Panc1 (cell line): ENCODE results near the gene MYO18A. TPM values are rescaled to one million over a fixed set of nuclear protein-coding genes. Genes with fewer than 3 reads are reported as not detected.

Experiments
- ATAC-seq: fragments of 200-7000 bp; cut with Tn5 transposase; 2 replicates; pipeline ENCODE4 v1.9.1; 2020; ENCODE audit warnings: mild to moderate bottlenecking, moderate library complexity
- BruUV-seq: library from RNA; stranded (reverse); fragments of 400-500 nt; replicated peaks from 2 replicates; lab custom pipeline; 2021; lab: Mats Ljungman, UMichigan
- CTCF ChIA-PET: fragments of 300-600 bp; sonication (Branson Sonifier 250); formaldehyde crosslinking; loops from one replicate; lab custom pipeline; 2022; ENCODE audit warnings: antibody characterized with exemption; lab: Charles Lee
- POLR2A ChIA-PET: fragments of 300-600 bp; sonication (Branson Sonifier 250); formaldehyde crosslinking; loops from one replicate; lab custom pipeline; 2022; ENCODE audit warnings: antibody characterized with exemption; lab: Charles Lee
- DNase-seq: peaks from one replicate; pipeline ENCODE4 v3.0.0-alpha.2; 2010; ENCODE audit warnings: low read depth, low spot score
- H3K27ac ChIP-seq: 2 replicates; pipeline ENCODE4 v1.5.1; 2011; ENCODE audit warnings: mild to moderate bottlenecking, low read length, inconsistent platforms
- H3K27me3 ChIP-seq: fragments of 200-500 bp; sonication (Bioruptor generic); 2 replicates; pipeline ENCODE4 v1.6.0; 2014; ENCODE audit warnings: low read length, inconsistent platforms; ENCODE audit not compliant: control insufficient read depth, insufficient read depth
- H3K36me3 ChIP-seq: fragments of 200-500 bp; sonication (Bioruptor generic); 2 replicates; pipeline ENCODE4 v1.5.1; 2014; ENCODE audit warnings: inconsistent platforms, mild to moderate bottlenecking, low read length, moderate library complexity; ENCODE audit not compliant: control insufficient read depth, insufficient read depth
- H3K4me1 ChIP-seq: 2 replicates; pipeline ENCODE4 v1.5.1; 2011; ENCODE audit warnings: inconsistent platforms, mild to moderate bottlenecking, low read length, moderate library complexity; ENCODE audit not compliant: control insufficient read depth, insufficient read depth
- H3K4me3 ChIP-seq, 2 experiments: 2 replicates each; pipeline ENCODE4 v1.5.1; 2011 to 2012; ENCODE audit warnings: low read depth in 2 of 2, low read length in 2 of 2, mild to moderate bottlenecking in 2 of 2, inconsistent platforms in 1 of 2, moderate library complexity in 1 of 2
- H3K9me3 ChIP-seq: fragments of 200-500 bp; sonication (Bioruptor generic); 2 replicates; pipeline ENCODE4 v1.5.1; 2014; ENCODE audit warnings: low read depth, mild to moderate bottlenecking, inconsistent platforms, low read length, moderate library complexity; ENCODE audit not compliant: control insufficient read depth, insufficient read depth
- POLR2AphosphoS5 ChIP-seq: IDR thresholded peaks from 2 replicates; pipeline ENCODE4 v1.6.1; 2012; ENCODE audit warnings: mild to moderate bottlenecking, low read depth, low read length, moderate library complexity
- REST ChIP-seq, 2 experiments: IDR thresholded peaks; 2 replicates each; pipeline ENCODE4 v1.6.1; 2011 to 2012; ENCODE audit warnings: low read depth in 2 of 2, control low read depth in 1 of 2, low read length in 1 of 2, mild to moderate bottlenecking in 1 of 2, moderate library complexity in 1 of 2; ENCODE audit not compliant: insufficient read depth in 1 of 2
- SIN3A ChIP-seq: IDR thresholded peaks from 2 replicates; pipeline ENCODE4 v1.6.1; 2012; ENCODE audit warnings: low read depth, mild to moderate bottlenecking, low read length, moderate library complexity, borderline replicate concordance; ENCODE audit not compliant: insufficient read depth
- TCF7L2 ChIP-seq: IDR thresholded peaks from 2 replicates; pipeline ENCODE4 v1.6.1; 2011; ENCODE audit warnings: mild to moderate bottlenecking, low read depth, low read length, inconsistent platforms
- in situ Hi-C: cut with HindIII; loops from 2 replicates; pipeline ENCODE4 v1.10.0; 2016; ENCODE audit warnings: low sequenced_read_pairs, low pct_unique_long_range_greater_than_20kb
- intact Hi-C: fragments of 100-400 bp; cut with micrococcal nuclease; formaldehyde crosslinking; loops from one replicate; pipeline ENCODE4 v1.10.0; 2022; ENCODE audit not compliant: unreplicated experiment
- total RNA-seq: library from RNA; stranded (reverse); gene quantifications from one replicate; pipeline ENCODE4 v1.2.1, GENCODE V29; 2021; ENCODE audit not compliant: unreplicated experiment
- TF ChIP-seq, protein P1 (sequence below): fragments of 450-650 bp; IDR thresholded peaks from 2 replicates; pipeline ENCODE4 v1.5.1; 2017; ENCODE audit warnings: mild to moderate bottlenecking

Gene MYO18A
- total RNA-seq, 1 experiment from 2014 or later = 108 TPM

DNA sequence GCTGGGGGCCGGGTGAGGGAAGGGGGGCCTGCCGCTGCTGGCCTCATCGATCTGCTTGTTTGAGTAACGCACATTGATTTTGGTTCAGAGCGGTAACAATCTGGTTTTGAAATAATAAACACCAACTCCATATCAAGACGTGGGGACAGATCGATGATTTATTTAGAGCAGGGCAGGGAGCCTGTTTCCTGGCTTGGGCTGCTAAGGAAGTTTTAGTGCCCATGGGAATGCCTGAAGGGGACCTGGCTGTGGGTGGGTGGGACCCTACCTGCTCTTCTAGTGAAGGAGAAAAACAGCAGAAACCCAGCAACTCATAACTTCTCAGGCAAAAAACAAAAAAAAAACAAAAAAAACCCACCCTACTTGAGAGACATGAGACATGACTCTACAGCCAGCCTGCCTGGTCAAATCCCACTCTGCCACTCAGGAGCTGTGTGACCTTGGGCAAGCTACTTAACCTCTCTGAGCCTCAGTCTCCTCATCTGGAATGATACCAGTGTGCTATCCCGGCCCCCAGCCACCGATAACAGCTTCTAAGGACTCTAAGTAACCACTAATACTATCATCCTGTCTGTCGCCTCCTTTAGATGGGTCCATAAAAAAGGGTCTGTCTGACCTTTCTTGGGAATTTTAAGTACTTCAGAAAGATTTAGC lies 71.2 kb downstream of the MYO18A start:
- POLR2A ChIA-PET = no interaction called here
- TF ChIP-seq REST (IDR thresholded peaks at IDR 0.05; ENCODE audit: insufficient read depth in 1 of 2, low read depth in 2 of 2, low read length in 1 of 2) (no peak), TCF7L2 (no peak), POLR2AphosphoS5 (no peak), SIN3A (no peak)
- TF ChIP-seq, protein P1, sequence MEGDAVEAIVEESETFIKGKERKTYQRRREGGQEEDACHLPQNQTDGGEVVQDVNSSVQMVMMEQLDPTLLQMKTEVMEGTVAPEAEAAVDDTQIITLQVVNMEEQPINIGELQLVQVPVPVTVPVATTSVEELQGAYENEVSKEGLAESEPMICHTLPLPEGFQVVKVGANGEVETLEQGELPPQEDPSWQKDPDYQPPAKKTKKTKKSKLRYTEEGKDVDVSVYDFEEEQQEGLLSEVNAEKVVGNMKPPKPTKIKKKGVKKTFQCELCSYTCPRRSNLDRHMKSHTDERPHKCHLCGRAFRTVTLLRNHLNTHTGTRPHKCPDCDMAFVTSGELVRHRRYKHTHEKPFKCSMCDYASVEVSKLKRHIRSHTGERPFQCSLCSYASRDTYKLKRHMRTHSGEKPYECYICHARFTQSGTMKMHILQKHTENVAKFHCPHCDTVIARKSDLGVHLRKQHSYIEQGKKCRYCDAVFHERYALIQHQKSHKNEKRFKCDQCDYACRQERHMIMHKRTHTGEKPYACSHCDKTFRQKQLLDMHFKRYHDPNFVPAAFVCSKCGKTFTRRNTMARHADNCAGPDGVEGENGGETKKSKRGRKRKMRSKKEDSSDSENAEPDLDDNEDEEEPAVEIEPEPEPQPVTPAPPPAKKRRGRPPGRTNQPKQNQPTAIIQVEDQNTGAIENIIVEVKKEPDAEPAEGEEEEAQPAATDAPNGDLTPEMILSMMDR = no peak
- CTCF ChIA-PET = interaction anchor here (2.5 kb wide), 1 partner anchor 143 kb away, joined by 6 read pairs; no protein-coding TSS in a partner anchor
- no peaks in the 10 kb centered on the region for H3K9me3 ChIP-seq
- no peak overlapping the region for H3K4me3 ChIP-seq
- H3K4me1 ChIP-seq = peaks cover 12% of the 10 kb centered on the region
- ATAC-seq (no peak), DNase-seq (no peak)
- H3K27me3 ChIP-seq = no peaks in the 10 kb centered on the region
- intact Hi-C loops = no loop called here
- no TSS peak for BruUV-seq
- in situ Hi-C loops = no loop called here
- no peak overlapping the region for H3K27ac ChIP-seq
- peaks cover 5% of the 10 kb centered on the region; the same call in 1 of the 2 replicates for H3K36me3 ChIP-seq

GRCh38 chr17:29107933-29108822 lies 72.0 kb downstream of the MYO18A start:
- 0 out of 2 replicates have a peak overlapping the region, but pooled peaks have one; percentile 15 for H3K27ac ChIP-seq
- ChIA-PET POLR2A (no interaction called here), CTCF (interaction anchor here (2.5 kb wide), 1 partner anchor 143 kb away, joined by 6 read pairs; no protein-coding TSS in a partner anchor)
- no peaks in the 10 kb centered on the region for H3K27me3 ChIP-seq
- TF ChIP-seq TCF7L2 (no peak), REST (IDR thresholded peaks at IDR 0.05; ENCODE audit: insufficient read depth in 1 of 2, low read depth in 2 of 2, low read length in 1 of 2) (no peak), POLR2AphosphoS5 (no peak), SIN3A (no peak)
- TF ChIP-seq, protein P1 = no peak
- peaks cover 12% of the 10 kb centered on the region for H3K4me1 ChIP-seq
- no peaks in the 10 kb centered on the region for H3K9me3 ChIP-seq
- BruUV-seq = no TSS peak
- H3K4me3 ChIP-seq = no peak overlapping the region
- ATAC-seq (no peak), DNase-seq (no peak)
- H3K36me3 ChIP-seq = peaks cover 5% of the 10 kb centered on the region; the same call in 1 of the 2 replicates
- in situ Hi-C loops (no loop called here), intact Hi-C loops (no loop called here)
